ENCODE results near the gene SLC9A6.

Gene SLC9A6

GRCh38 chrX:135982860-135983259 lies 2.4 kb upstream of the SLC9A6 start:
- no peak for TF ChIP-seq CTCF (IDR thresholded peaks at IDR 0.05; ENCODE audit: borderline replicate concordance, extremely low read depth, low read length, poor library complexity, severe bottlenecking)
- TF ChIP-seq EZH2 (IDR thresholded peaks at IDR 0.05; ENCODE audit: borderline replicate concordance, low read depth, low read length, severe bottlenecking) = no peak
- Histone ChIP-seq H3K79me2 (ENCODE audit: insufficient read depth, low read length) (peaks cover 24% of the 10 kb centered on the region), H3K27ac (ENCODE audit: low read length) (no peak overlapping the region), H3K4me2 (ENCODE audit: insufficient read depth, low read length) (no peak overlapping the region), H3K9ac (ENCODE audit: low read depth, low read length) (no peak overlapping the region), H3K27me3 (ENCODE audit: insufficient read depth, low read length, poor library complexity) (no peaks in the 10 kb centered on the region), H3K9me3 (ENCODE audit: insufficient read depth, low read length, severe bottlenecking) (no peaks in the 10 kb centered on the region), H3K4me3 (ENCODE audit: low read depth in 1 of 2, low read length in 2 of 2) (no peak overlapping the region), H3K36me3 (ENCODE audit: insufficient read depth, low read length) (no peaks in the 10 kb centered on the region), H3K4me1 (ENCODE audit: insufficient read depth, low read length) (peaks cover 40% of the 10 kb centered on the region), H4K20me1 (ENCODE audit: insufficient read depth, low read length) (no peaks in the 10 kb centered on the region), H2AFZ (ENCODE audit: low read depth, low read length) (peak overlapping the region; percentile 39)
- DNase-seq (no peak), ATAC-seq (ENCODE audit: insufficient read depth, low read depth) (no peak)

- DNase-seq (no peak), ATAC-seq (ENCODE audit: insufficient read depth, low read depth) (no peak)
- Histone ChIP-seq H3K4me1 (ENCODE audit: insufficient read depth, low read length) (peaks cover 41% of the 10 kb centered on the region), H2AFZ (ENCODE audit: low read depth, low read length) (peak overlapping the region; percentile 86), H3K4me3 (ENCODE audit: low read depth in 1 of 2, low read length in 2 of 2) (peak overlapping the region in 1 of 2 experiments; percentile 77; a peak in 2 of 4 replicates), H3K36me3 (ENCODE audit: insufficient read depth, low read length) (no peaks in the 10 kb centered on the region), H3K27ac (ENCODE audit: low read length) (peak overlapping the region; percentile 83; the same call in 1 of the 2 replicates), H3K9me3 (ENCODE audit: insufficient read depth, low read length, severe bottlenecking) (no peaks in the 10 kb centered on the region), H3K9ac (ENCODE audit: low read depth, low read length) (peak overlapping the region; percentile 71), H3K79me2 (ENCODE audit: insufficient read depth, low read length) (peaks cover 35% of the 10 kb centered on the region), H4K20me1 (ENCODE audit: insufficient read depth, low read length) (no peaks in the 10 kb centered on the region), H3K27me3 (ENCODE audit: insufficient read depth, low read length, poor library complexity) (no peaks in the 10 kb centered on the region), H3K4me2 (ENCODE audit: insufficient read depth, low read length) (peak overlapping the region; percentile 79)
- TF ChIP-seq EZH2 (IDR thresholded peaks at IDR 0.05; ENCODE audit: borderline replicate concordance, low read depth, low read length, severe bottlenecking) = no peak
- TF ChIP-seq CTCF (IDR thresholded peaks at IDR 0.05; ENCODE audit: borderline replicate concordance, extremely low read depth, low read length, poor library complexity, severe bottlenecking) = no peak
These were observed 979 bp upstream of the SLC9A6 start for GRCh38 chrX:135984256-135984655.

- TF ChIP-seq CTCF (IDR thresholded peaks at IDR 0.05; ENCODE audit: borderline replicate concordance, extremely low read depth, low read length, poor library complexity, severe bottlenecking) (no peak), EZH2 (IDR thresholded peaks at IDR 0.05; ENCODE audit: borderline replicate concordance, low read depth, low read length, severe bottlenecking) (no peak)
- H3K9ac ChIP-seq (ENCODE audit: low read depth, low read length) = peak overlapping the region; percentile 71
- peaks cover 41% of the 10 kb centered on the region for H3K4me1 ChIP-seq (ENCODE audit: insufficient read depth, low read length)
- no peaks in the 10 kb centered on the region for H3K27me3 ChIP-seq (ENCODE audit: insufficient read depth, low read length, poor library complexity)
- peak overlapping the region; percentile 83 for H3K27ac ChIP-seq (ENCODE audit: low read length)
- H3K79me2 ChIP-seq (ENCODE audit: insufficient read depth, low read length) = peaks cover 39% of the 10 kb centered on the region
- H3K9me3 ChIP-seq (ENCODE audit: insufficient read depth, low read length, severe bottlenecking) = no peaks in the 10 kb centered on the region
- no peaks in the 10 kb centered on the region for H4K20me1 ChIP-seq (ENCODE audit: insufficient read depth, low read length)
- DNase-seq = no peak
- peak overlapping the region; percentile 79 for H3K4me2 ChIP-seq (ENCODE audit: insufficient read depth, low read length)
- no peaks in the 10 kb centered on the region for H3K36me3 ChIP-seq (ENCODE audit: insufficient read depth, low read length)
- peak overlapping the region; percentile 86 for H2AFZ ChIP-seq (ENCODE audit: low read depth, low read length)
- peak; percentile 22 for ATAC-seq (ENCODE audit: insufficient read depth, low read depth)
- H3K4me3 ChIP-seq (ENCODE audit: low read depth in 1 of 2, low read length in 2 of 2) = peak overlapping the region; percentile 68 to 77
These were observed 461 bp upstream of the SLC9A6 start for GRCh38 chrX:135984791-135985156.

- peak overlapping the region; percentile 71 for H3K9ac ChIP-seq (ENCODE audit: low read depth, low read length)
- no peaks in the 10 kb centered on the region for H3K27me3 ChIP-seq (ENCODE audit: insufficient read depth, low read length, poor library complexity)
These were observed 707 bp downstream of the SLC9A6 start for GRCh38 chrX:135985973-135986310.

More at GRCh38 chrX:135985973-135986310, 707 bp downstream of the SLC9A6 start:
- Histone ChIP-seq H3K4me3 (ENCODE audit: low read depth in 1 of 2, low read length in 2 of 2) (peak overlapping the region; percentile 68 to 77), H2AFZ (ENCODE audit: low read depth, low read length) (peak overlapping the region; percentile 81; the same call in 1 of the 2 replicates), H3K36me3 (ENCODE audit: insufficient read depth, low read length) (no peaks in the 10 kb centered on the region), H3K27ac (ENCODE audit: low read length) (peak overlapping the region; percentile 76), H3K4me2 (ENCODE audit: insufficient read depth, low read length) (peak overlapping the region; percentile 79), H4K20me1 (ENCODE audit: insufficient read depth, low read length) (no peaks in the 10 kb centered on the region), H3K79me2 (ENCODE audit: insufficient read depth, low read length) (peaks cover 39% of the 10 kb centered on the region), H3K4me1 (ENCODE audit: insufficient read depth, low read length) (peaks cover 41% of the 10 kb centered on the region), H3K9me3 (ENCODE audit: insufficient read depth, low read length, severe bottlenecking) (no peaks in the 10 kb centered on the region)
- ATAC-seq (ENCODE audit: insufficient read depth, low read depth) (no peak), DNase-seq (no peak)
- no peak for TF ChIP-seq EZH2 (IDR thresholded peaks at IDR 0.05; ENCODE audit: borderline replicate concordance, low read depth, low read length, severe bottlenecking)
- no peak for TF ChIP-seq CTCF (IDR thresholded peaks at IDR 0.05; ENCODE audit: borderline replicate concordance, extremely low read depth, low read length, poor library complexity, severe bottlenecking)
